A549 treated with Mapracorat at 1 μM for 4 hours (cell line): ENCODE results near the gene MSX2. TPM values are rescaled to one million over a fixed set of nuclear protein-coding genes. Genes with fewer than 3 reads are reported as not detected.

Experiments
- total RNA-seq: library from RNA; stranded (reverse); fragments of 200-300 nt; extraction: Qiagen RNA extraction; gene quantifications from 5 replicates; pipeline ENCODE4 v1.2.3, GENCODE V29; 2022

MSX2 gene
- total RNA-seq, result 3.2 to 4.6 TPM (median 4.2 TPM) in 5 replicates

DNA sequence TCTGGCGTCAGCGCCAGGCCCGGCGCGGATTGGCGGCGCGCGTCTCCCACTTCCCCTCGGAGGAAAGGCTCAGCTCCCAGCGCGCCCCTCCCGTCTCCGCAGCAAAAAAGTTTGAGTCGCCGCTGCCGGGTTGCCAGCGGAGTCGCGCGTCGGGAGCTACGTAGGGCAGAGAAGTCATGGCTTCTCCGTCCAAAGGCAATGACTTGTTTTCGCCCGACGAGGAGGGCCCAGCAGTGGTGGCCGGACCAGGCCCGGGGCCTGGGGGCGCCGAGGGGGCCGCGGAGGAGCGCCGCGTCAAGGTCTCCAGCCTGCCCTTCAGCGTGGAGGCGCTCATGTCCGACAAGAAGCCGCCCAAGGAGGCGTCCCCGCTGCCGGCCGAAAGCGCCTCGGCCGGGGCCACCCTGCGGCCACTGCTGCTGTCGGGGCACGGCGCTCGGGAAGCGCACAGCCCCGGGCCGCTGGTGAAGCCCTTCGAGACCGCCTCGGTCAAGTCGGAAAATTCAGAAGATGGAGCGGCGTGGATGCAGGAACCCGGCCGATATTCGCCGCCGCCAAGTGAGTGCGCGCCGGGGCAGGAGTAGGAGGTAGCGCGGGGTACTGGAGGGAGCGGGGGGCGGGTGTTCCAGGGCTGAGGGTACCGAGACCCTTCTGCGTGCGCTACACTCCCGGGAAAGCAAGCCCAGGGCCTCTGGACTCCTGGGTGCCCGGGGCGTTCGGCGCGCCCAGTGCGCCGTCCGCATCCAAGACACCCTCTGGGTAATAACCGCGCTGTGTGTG lies at the start of gene MSX2:
Gene MSX2, plus strand, starts transcription at position 99 of the 777 bp plus-strand sequence. Its CDS starts 78 bp downstream, at position 177.

